ENCODE measurements around the gene GPSM1. TPM values are rescaled to one million over a fixed set of nuclear protein-coding genes. Genes with fewer than 3 reads are reported as not detected.

Gene GPSM1
- total RNA-seq, 2 experiments from 2014 or later: 9.0 TPM

- CTCF ChIA-PET: interaction anchor here (1.5 kb wide), 1 partner anchor 29 kb away, joined by 3 read pairs; no protein-coding TSS in a partner anchor
- intact Hi-C loops (cut with micrococcal nuclease): no loop called here
- Mint-ChIP-seq H3K36me3 (ENCODE audit: low read depth) (no peaks in the 10 kb centered on the region), H3K27ac (no peak overlapping the region), H3K4me1 (ENCODE audit: low read depth) (no peaks in the 10 kb centered on the region), H3K4me3 (no peak overlapping the region), H3K27me3 (ENCODE audit: low read depth) (no peaks in the 10 kb centered on the region), H3K9me3 (no peaks in the 10 kb centered on the region)
- DNase-seq: no peak
Measured at GRCh38 chr9:136335296-136336155, 8.2 kb downstream of the GPSM1 start.

GRCh38 chr9:136336156-136336870, 9.0 kb downstream of the GPSM1 start:
- Mint-ChIP-seq H3K9me3 (no peaks in the 10 kb centered on the region), H3K27ac (no peak overlapping the region), H3K27me3 (ENCODE audit: low read depth) (no peaks in the 10 kb centered on the region), H3K36me3 (ENCODE audit: low read depth) (no peaks in the 10 kb centered on the region), H3K4me3 (no peak overlapping the region), H3K4me1 (ENCODE audit: low read depth) (no peaks in the 10 kb centered on the region)
- DNase-seq: no peak
- CTCF ChIA-PET: interaction anchor here (1.5 kb wide), 1 partner anchor 28 kb away, joined by 3 read pairs; no protein-coding TSS in a partner anchor
- intact Hi-C loops (cut with micrococcal nuclease): no loop called here

- Mint-ChIP-seq H3K9me3 (no peaks in the 10 kb centered on the region), H3K4me3 (no peak overlapping the region), H3K27ac (no peak overlapping the region)
Measured at GRCh38 chr9:136336881-136337280, 9.5 kb downstream of the GPSM1 start.

GRCh38 chr9:136337416-136338395, 10.4 kb downstream of the GPSM1 start:
- H3K4me3 Mint-ChIP-seq: no peak overlapping the region
- H3K4me1 Mint-ChIP-seq (ENCODE audit: low read depth): no peaks in the 10 kb centered on the region
- H3K9me3 Mint-ChIP-seq: no peaks in the 10 kb centered on the region
- intact Hi-C loops (cut with micrococcal nuclease): no loop called here
- H3K27me3 Mint-ChIP-seq (ENCODE audit: low read depth): no peaks in the 10 kb centered on the region
- CTCF ChIA-PET: interaction anchor here (0.5 kb wide), 1 partner anchor 65 kb away, joined by 3 read pairs; no protein-coding TSS in a partner anchor
- no peak for DNase-seq
- no peaks in the 10 kb centered on the region for H3K36me3 Mint-ChIP-seq (ENCODE audit: low read depth)
- H3K27ac Mint-ChIP-seq: no peak overlapping the region

More at GRCh38 chr9:136336881-136337280, 9.5 kb downstream of the GPSM1 start:
- intact Hi-C loops (cut with micrococcal nuclease): no loop called here
- H3K36me3 Mint-ChIP-seq (ENCODE audit: low read depth): no peaks in the 10 kb centered on the region
- DNase-seq: no peak
- H3K27me3 Mint-ChIP-seq (ENCODE audit: low read depth): no peaks in the 10 kb centered on the region
- H3K4me1 Mint-ChIP-seq (ENCODE audit: low read depth): no peaks in the 10 kb centered on the region
- CTCF ChIA-PET: interaction anchor here (1.5 kb wide), 1 partner anchor 27 kb away, joined by 3 read pairs; no protein-coding TSS in a partner anchor

- CTCF ChIA-PET: interaction anchor here (0.5 kb wide), 1 partner anchor 66 kb away, joined by 3 read pairs; no protein-coding TSS in a partner anchor
- Mint-ChIP-seq H3K4me3 (no peak overlapping the region), H3K4me1 (ENCODE audit: low read depth) (no peaks in the 10 kb centered on the region), H3K36me3 (ENCODE audit: low read depth) (no peaks in the 10 kb centered on the region), H3K27ac (no peak overlapping the region), H3K27me3 (ENCODE audit: low read depth) (no peaks in the 10 kb centered on the region), H3K9me3 (no peaks in the 10 kb centered on the region)
- intact Hi-C loops (cut with micrococcal nuclease): no loop called here
- no peak for DNase-seq
Measured at GRCh38 chr9:136338511-136338910, 11.2 kb downstream of the GPSM1 start.

GRCh38 chr9:136339173-136339957, 12.0 kb downstream of the GPSM1 start:
- H3K4me1 Mint-ChIP-seq (ENCODE audit: low read depth): no peaks in the 10 kb centered on the region
- no peak for DNase-seq
- CTCF ChIA-PET: no interaction called here
- H3K27me3 Mint-ChIP-seq (ENCODE audit: low read depth): no peaks in the 10 kb centered on the region
- intact Hi-C loops (cut with micrococcal nuclease): no loop called here
- no peaks in the 10 kb centered on the region for H3K36me3 Mint-ChIP-seq (ENCODE audit: low read depth)
- no peak overlapping the region for H3K27ac Mint-ChIP-seq
- H3K4me3 Mint-ChIP-seq: no peak overlapping the region
- H3K9me3 Mint-ChIP-seq: no peaks in the 10 kb centered on the region

GRCh38 chr9:136339958-136340310, 12.6 kb downstream of the GPSM1 start:
- no peaks in the 10 kb centered on the region for H3K36me3 Mint-ChIP-seq (ENCODE audit: low read depth)
- DNase-seq: no peak
- H3K4me3 Mint-ChIP-seq: no peak overlapping the region
- intact Hi-C loops (cut with micrococcal nuclease): no loop called here
- no peaks in the 10 kb centered on the region for H3K4me1 Mint-ChIP-seq (ENCODE audit: low read depth)
- no peaks in the 10 kb centered on the region for H3K27me3 Mint-ChIP-seq (ENCODE audit: low read depth)
- CTCF ChIA-PET: no interaction called here
- H3K9me3 Mint-ChIP-seq: no peaks in the 10 kb centered on the region
- no peak overlapping the region for H3K27ac Mint-ChIP-seq

- CTCF ChIA-PET: no interaction called here
Measured at GRCh38 chr9:136340356-136341041, 13.2 kb downstream of the GPSM1 start.

GRCh38 chr9:136341042-136341655, 13.8 kb downstream of the GPSM1 start:
- no peak overlapping the region for H3K4me3 Mint-ChIP-seq
- intact Hi-C loops (cut with micrococcal nuclease): no loop called here
- no peaks in the 10 kb centered on the region for H3K9me3 Mint-ChIP-seq
- CTCF ChIA-PET: no interaction called here
- H3K4me1 Mint-ChIP-seq (ENCODE audit: low read depth): no peaks in the 10 kb centered on the region
- no peaks in the 10 kb centered on the region for H3K36me3 Mint-ChIP-seq (ENCODE audit: low read depth)
- H3K27ac Mint-ChIP-seq: no peak overlapping the region
- H3K27me3 Mint-ChIP-seq (ENCODE audit: low read depth): no peaks in the 10 kb centered on the region
- no peak for DNase-seq

More at GRCh38 chr9:136340356-136341041, 13.2 kb downstream of the GPSM1 start:
- no peak overlapping the region for H3K4me3 Mint-ChIP-seq
- no peaks in the 10 kb centered on the region for H3K9me3 Mint-ChIP-seq
- no peaks in the 10 kb centered on the region for H3K36me3 Mint-ChIP-seq (ENCODE audit: low read depth)
- no peaks in the 10 kb centered on the region for H3K27me3 Mint-ChIP-seq (ENCODE audit: low read depth)
- no peak for DNase-seq
- intact Hi-C loops (cut with micrococcal nuclease): no loop called here
- H3K27ac Mint-ChIP-seq: no peak overlapping the region
- no peaks in the 10 kb centered on the region for H3K4me1 Mint-ChIP-seq (ENCODE audit: low read depth)

- Mint-ChIP-seq H3K27me3 (ENCODE audit: low read depth) (no peaks in the 10 kb centered on the region), H3K4me3 (no peak overlapping the region), H3K4me1 (ENCODE audit: low read depth) (no peaks in the 10 kb centered on the region), H3K9me3 (no peaks in the 10 kb centered on the region), H3K27ac (no peak overlapping the region), H3K36me3 (ENCODE audit: low read depth) (no peaks in the 10 kb centered on the region)
- DNase-seq: no peak
- intact Hi-C loops (cut with micrococcal nuclease): no loop called here
- CTCF ChIA-PET: no interaction called here
Measured at GRCh38 chr9:136341769-136342168, 14.4 kb downstream of the GPSM1 start.

Data from activated naive CD4-positive, alpha-beta T cell treated with anti-CD3 and anti-CD28 coated beads for 36 hours (primary cell).